Dermis blood vessel endothelial cell (primary cell): ENCODE measurements around the gene CEP89. TPM values are rescaled to one million over a fixed set of nuclear protein-coding genes. Genes with fewer than 3 reads are reported as not detected.
"Not testable (repeated sequence)": the region's sequence is repeated elsewhere in the genome, so short reads cannot be mapped to it uniquely, and the experiment has no call there.

Experiments
- DNase-seq: peaks from one replicate; pipeline ENCODE4 v3.0.0; 2010
- total RNA-seq: library from RNA; depleted of rRNA; stranded (reverse); fragments of >200 nt; gene quantifications from 2 replicates; pipeline ENCODE4 v1.2.3, GENCODE V29; 2014

Gene CEP89
- total RNA-seq, 1 donor from 2014 or later, result 9.5 TPM

- no peak for DNase-seq
Measured at GRCh38 chr19:32945260-32945659, 26.5 kb downstream of the CEP89 start.

GRCh38 chr19:32941273-32941672, 30.5 kb downstream of the CEP89 start:
- not testable (repeated sequence) for DNase-seq

GRCh38 chr19:32936065-32936464, 35.7 kb downstream of the CEP89 start:
- DNase-seq, result no peak

GRCh38 chr19:32935629-32936028, 36.1 kb downstream of the CEP89 start:
- DNase-seq, result no peak

- no peak for DNase-seq
Measured at GRCh38 chr19:32933571-32933970, 38.2 kb downstream of the CEP89 start.

GRCh38 chr19:32930567-32930966, 41.2 kb downstream of the CEP89 start:
- no peak for DNase-seq

- DNase-seq, result no peak
Measured at GRCh38 chr19:32928806-32929205, 43.0 kb downstream of the CEP89 start.

GRCh38 chr19:32924200-32924599, 47.6 kb downstream of the CEP89 start:
- no peak for DNase-seq

- no peak for DNase-seq
Measured at GRCh38 chr19:32921624-32922023, 50.1 kb downstream of the CEP89 start.

GRCh38 chr19:32919365-32919764, 52.4 kb downstream of the CEP89 start:
- no peak for DNase-seq

GRCh38 chr19:32917616-32917996, 54.2 kb downstream of the CEP89 start:
- no peak for DNase-seq

GRCh38 chr19:32916969-32917615, 54.7 kb downstream of the CEP89 start:
- peak; percentile 66 for DNase-seq

GRCh38 chr19:32914879-32915660, 56.7 kb downstream of the CEP89 start:
- DNase-seq, result no peak

GRCh38 chr19:32911467-32911866, 60.3 kb downstream of the CEP89 start:
- DNase-seq, result no peak

- DNase-seq, result no peak
Measured at GRCh38 chr19:32910874-32911273, 60.9 kb downstream of the CEP89 start.

- no peak for DNase-seq
Measured at GRCh38 chr19:32910094-32910493, 61.7 kb downstream of the CEP89 start.

GRCh38 chr19:32909257-32909656, 62.5 kb downstream of the CEP89 start:
- no peak for DNase-seq

- DNase-seq, result no peak
Measured at GRCh38 chr19:32908641-32909190, 63.0 kb downstream of the CEP89 start.

GRCh38 chr19:32902448-32902847, 69.3 kb downstream of the CEP89 start:
- DNase-seq, result no peak

GRCh38 chr19:32901504-32902161, 70.1 kb downstream of the CEP89 start:
- no peak for DNase-seq

- no peak for DNase-seq
Measured at GRCh38 chr19:32896516-32897214, 75.1 kb downstream of the CEP89 start.

GRCh38 chr19:32895384-32895783, 76.4 kb downstream of the CEP89 start:
- no peak for DNase-seq

- no peak for DNase-seq
Measured at GRCh38 chr19:32891609-32892008, 80.1 kb downstream of the CEP89 start.
